C4-2B (cell line): ENCODE results near the gene PARP1.

Source experiments
- CTCF ChIP-seq: fragments of 450-650 bp; conservative IDR thresholded peaks from 2 replicates; pipeline ENCODE4 v1.5.1; 2017; ENCODE audit warnings: mild to moderate bottlenecking
- ZFX ChIP-seq: fragments of 450-650 bp; IDR thresholded peaks from 2 replicates; pipeline ENCODE4 v1.6.1; 2017

- TF ChIP-seq CTCF, result no peak
- TF ChIP-seq ZFX, result no peak
These were observed 25.9 kb downstream of the PARP1 start for GRCh38 chr1:226382030-226382429.
